GM13977 (cell line): ENCODE data around the gene LSMEM2.
A peak's percentile ranks its signal among the peaks of the same experiment; 100 is the strongest.

Experiments used
- DNase-seq: peaks from one replicate; pipeline ENCODE4 v3.0.0; 2012; ENCODE audit warnings: low spot score
- in situ Hi-C: fragments of 300-500 bp; cut with MboI; formaldehyde crosslinking; loops from one replicate; pipeline ENCODE4 v1.12.0; 2022; ENCODE audit warnings: low sequenced_read_pairs, low pct_unique_long_range_greater_than_20kb, mixed read lengths, inconsistent platforms; ENCODE audit not compliant: unreplicated experiment
- TF ChIP-seq, protein P1 (sequence below): IDR thresholded peaks from 2 replicates; pipeline ENCODE4 v1.5.1; 2012; ENCODE audit warnings: mild to moderate bottlenecking, control low read depth; ENCODE audit not compliant: insufficient read depth; ENCODE audit errors: extremely low read depth, missing control alignments

Gene LSMEM2

GRCh38 chr3:50324351-50325112 lies 45.6 kb downstream of the LSMEM2 start:
- DNase-seq = peak; percentile 80
- in situ Hi-C loops = no loop called here
- TF ChIP-seq, protein P1, sequence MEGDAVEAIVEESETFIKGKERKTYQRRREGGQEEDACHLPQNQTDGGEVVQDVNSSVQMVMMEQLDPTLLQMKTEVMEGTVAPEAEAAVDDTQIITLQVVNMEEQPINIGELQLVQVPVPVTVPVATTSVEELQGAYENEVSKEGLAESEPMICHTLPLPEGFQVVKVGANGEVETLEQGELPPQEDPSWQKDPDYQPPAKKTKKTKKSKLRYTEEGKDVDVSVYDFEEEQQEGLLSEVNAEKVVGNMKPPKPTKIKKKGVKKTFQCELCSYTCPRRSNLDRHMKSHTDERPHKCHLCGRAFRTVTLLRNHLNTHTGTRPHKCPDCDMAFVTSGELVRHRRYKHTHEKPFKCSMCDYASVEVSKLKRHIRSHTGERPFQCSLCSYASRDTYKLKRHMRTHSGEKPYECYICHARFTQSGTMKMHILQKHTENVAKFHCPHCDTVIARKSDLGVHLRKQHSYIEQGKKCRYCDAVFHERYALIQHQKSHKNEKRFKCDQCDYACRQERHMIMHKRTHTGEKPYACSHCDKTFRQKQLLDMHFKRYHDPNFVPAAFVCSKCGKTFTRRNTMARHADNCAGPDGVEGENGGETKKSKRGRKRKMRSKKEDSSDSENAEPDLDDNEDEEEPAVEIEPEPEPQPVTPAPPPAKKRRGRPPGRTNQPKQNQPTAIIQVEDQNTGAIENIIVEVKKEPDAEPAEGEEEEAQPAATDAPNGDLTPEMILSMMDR = peak; percentile 83

GRCh38 chr3:50325113-50325480 lies 46.2 kb downstream of the LSMEM2 start:
- in situ Hi-C loops = no loop called here
- TF ChIP-seq, protein P1 = no peak
- no peak for DNase-seq

- TF ChIP-seq, protein P1 = no peak
- DNase-seq = no peak
- in situ Hi-C loops = no loop called here
Observed at GRCh38 chr3:50325497-50326181, 46.8 kb downstream of the LSMEM2 start.

DNA sequence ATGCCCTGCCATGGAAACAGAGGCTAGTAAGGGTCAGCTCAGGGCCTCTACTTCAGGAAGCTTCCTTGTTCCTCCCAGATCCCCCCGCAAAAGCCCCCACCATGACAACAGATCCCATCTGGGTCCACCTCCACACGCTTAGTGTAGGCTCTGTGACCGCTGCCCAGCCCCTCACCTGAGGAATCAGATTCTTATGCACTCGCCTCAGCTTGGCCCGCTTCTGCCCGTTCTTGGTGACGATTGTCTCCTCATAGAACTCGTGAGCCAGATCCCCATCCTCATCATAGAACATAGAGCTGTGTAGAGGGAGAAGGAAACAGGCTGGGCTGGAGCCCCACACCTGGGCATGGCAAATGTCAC lies 47.3 kb downstream of the LSMEM2 start:
- in situ Hi-C loops = no loop called here
- TF ChIP-seq, protein P1 = no peak
- DNase-seq = no peak

- no peak for DNase-seq
- in situ Hi-C loops = no loop called here
- TF ChIP-seq, protein P1 = no peak
Observed at GRCh38 chr3:50327129-50327528, 48.2 kb downstream of the LSMEM2 start.

DNA sequence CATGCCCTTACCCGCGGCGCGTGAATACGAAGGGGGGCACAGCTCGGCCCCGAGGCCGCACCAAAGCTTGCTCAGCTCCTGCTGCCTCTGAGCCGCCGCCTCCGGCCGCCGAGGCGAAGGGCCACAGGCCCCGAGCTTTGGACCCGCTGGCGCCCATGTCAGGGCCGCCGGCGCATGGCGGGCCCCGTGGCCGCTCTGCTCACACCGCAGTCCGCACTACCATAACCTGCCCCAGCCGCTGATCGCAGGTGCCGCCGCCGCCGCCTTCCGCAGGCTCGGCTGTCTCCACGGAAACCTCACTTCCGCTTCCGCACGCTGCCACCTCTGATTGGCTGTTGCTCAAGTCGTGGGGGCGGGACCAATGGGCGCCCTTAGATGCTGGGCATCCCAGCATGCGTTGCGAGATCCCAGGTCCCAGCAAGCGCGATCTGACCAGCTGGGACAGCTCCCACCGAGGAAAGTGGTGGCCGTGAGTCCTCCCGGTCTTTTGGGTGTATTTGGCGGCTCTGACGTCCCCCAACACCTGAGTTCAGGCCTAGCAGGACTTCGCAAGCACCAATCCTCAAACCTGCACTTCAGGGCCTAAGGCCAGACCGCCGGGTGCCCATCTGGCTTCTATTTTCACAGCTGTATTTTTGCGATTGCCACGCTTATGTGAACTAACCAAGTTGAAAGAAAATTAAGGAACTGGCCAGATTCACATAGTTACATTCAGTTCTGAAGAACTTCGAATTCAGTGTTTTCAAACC lies 49.2 kb downstream of the LSMEM2 start, which contains the start of gene TUSC2:
Gene TUSC2, minus strand, starts transcription at position 281 of the 749 bp plus-strand sequence. Its CDS starts 124 bp downstream, at position 157.
- in situ Hi-C loops = no loop called here
- TF ChIP-seq, protein P1 = no peak
- DNase-seq = peak; percentile 98
